Kidney capillary endothelial cell (primary cell): ENCODE measurements around the gene MAGI2.
A peak's percentile ranks its signal among the peaks of the same experiment; 100 is the strongest.

Experiments used
- DNase-seq: peaks from one replicate; pipeline ENCODE4 v3.0.0-alpha.2; 2018; ENCODE audit warnings: low spot score

The MAGI2 gene

DNA sequence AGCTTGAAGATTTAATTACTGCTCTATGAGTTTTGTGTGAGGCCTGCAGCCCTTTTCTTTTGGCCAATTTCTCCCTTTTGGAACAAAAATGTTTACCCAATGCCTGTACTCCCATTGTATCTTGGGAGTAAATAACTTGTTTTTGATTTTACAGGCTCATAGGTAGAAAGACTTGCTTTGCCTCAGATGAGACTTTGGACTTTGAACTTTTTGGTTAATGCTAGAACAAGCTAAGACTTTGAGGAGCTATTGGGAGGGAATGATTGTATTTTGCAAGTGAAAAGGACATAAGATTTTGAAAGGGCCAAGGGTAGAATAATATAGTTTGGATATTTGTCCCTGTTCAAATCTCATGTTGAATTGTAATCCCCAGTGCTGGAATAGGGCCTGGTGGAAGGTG is 152.0 kb downstream of the MAGI2 start:
- no peak for DNase-seq

DNA sequence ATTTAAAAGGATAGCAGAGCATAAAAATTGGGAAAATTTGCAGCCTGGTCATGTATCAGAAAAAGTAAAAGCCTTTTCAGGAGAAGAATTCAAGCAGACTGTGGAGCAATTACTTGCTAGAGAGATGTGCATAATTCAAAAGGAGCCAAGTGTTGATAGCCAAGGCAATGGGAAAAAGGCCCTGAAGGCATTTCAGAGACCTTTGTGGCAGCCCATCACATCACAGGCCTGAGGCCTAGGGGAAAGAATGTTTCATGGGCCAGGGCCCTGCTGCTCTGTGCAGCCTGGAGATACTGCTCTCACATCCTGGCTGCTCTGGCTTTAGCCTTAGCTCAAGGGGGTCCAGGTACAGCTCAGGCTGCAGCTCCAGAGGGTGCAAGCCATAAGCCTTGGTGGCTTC is 152.9 kb downstream of the MAGI2 start:
- DNase-seq: no peak

DNA sequence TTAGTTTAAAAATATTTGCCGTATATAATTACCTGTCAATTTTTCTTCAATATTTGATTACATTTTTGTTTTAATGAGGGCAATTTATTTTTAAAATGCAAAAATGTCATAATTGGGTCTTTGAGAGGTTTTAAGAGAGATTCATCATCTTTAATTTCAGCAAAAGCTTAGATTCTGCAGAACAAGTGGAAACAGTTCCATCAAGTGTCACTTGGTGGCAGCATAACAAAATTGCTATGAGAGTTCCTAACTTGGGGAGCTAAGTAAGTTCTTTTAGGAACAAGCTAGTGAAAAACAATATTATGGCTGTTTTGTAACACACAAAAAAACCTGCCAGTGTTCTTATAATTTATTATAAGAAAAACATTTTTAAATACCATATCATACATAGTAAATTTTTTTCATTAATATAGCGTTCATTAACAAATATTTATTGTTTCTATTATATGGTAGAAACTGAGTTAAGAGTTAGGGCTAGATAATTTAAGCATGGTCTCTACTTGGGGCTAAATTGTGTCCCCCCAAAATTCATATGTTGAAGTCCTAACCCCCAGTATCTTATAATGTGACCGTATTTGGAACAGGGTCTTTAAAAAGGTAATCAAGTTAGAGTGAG is 155.2 kb downstream of the MAGI2 start:
- peak; percentile 25 for DNase-seq

DNA sequence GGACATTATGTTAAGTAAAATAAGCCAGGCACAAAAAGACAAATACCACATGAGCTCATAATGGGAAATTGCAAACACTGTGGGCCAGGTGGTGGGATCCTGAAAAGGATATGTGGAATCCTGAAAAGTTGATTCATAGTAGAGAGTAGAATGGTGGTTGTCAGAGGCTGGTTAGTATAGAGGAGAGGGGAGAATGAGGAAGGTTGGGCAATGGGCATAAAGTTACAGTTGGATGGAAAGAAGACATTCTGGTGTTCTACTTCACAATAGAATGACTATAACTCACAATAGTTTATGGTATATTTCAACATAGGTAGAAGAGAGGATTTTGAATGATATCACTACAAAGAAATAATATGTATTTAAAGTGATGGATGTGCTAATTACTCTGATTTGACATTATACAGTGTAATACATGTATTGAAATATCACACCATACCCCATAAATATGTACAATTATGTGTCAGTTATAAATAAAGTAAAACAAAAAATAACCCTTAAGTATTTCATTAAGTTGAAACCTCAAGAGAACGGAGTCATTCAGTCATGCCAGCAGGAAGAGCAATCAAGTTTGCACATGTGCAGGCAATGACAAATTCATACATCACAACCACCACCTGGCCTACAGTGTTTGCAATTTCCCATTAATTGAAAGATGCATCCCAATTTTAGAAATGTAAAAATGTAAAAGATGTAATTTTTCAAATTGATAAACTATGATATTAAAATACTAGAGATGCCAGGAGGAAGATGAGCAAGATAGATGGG is 156.7 kb downstream of the MAGI2 start:
- no peak for DNase-seq

DNA sequence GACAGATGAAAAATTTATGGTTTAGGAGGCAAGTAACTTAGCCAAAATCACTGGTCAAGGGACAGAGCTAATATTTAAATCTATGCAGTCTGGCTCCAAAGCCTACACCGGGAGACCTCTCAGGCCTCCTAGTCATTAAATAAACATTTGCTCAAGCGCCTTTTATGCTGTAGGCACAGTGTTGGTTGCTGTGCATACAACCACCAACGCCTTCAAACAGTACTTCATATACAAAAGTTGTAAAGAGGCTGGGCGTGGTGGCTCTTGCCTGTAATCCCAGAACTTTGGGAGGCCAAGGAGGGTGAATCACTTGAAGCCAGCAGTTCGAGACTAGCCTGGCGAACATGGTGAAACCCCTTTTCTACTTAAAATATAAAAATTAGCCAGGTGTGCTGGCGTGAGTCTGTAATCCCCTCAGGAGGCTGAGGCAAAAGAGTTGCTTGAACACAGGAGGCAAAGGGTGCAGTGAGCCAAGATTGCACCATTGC is 159.8 kb downstream of the MAGI2 start:
- no peak for DNase-seq

DNA sequence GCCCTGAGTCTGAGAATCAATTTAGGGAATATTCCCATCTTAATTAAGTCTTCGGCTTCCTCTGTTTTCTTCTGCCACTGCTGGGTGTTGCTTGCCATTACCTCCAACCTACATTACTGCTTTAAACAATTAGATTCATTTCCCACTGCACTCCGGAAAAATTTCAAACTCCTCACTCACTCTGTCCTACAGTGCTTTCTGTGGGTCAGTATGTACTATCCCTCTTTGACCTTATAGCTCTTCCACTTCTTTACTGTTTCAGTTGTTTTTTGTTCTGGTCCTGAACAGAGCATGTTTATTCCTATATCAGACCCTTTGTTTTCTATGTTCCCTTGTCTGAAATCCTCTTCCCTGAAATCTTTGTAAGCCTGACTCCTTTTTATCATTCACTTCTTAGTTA is 160.6 kb downstream of the MAGI2 start:
- no peak for DNase-seq

DNA sequence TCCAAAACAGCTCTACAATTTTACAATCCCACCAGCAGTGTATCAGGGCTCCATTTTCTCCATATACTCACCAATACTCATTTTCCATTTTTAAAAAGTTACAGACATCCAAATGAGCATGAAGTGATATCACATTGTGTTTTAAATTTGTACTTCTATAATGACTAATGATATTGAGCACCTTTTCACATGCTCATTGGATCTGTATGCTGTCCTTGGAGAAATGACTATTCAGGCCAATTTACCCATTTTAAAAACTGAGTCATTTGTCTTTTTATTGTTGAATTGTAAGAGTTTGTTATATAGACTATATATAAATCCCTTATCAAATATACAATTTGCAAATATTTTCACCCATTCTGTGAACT is 162.0 kb downstream of the MAGI2 start:
- DNase-seq: no peak

DNA sequence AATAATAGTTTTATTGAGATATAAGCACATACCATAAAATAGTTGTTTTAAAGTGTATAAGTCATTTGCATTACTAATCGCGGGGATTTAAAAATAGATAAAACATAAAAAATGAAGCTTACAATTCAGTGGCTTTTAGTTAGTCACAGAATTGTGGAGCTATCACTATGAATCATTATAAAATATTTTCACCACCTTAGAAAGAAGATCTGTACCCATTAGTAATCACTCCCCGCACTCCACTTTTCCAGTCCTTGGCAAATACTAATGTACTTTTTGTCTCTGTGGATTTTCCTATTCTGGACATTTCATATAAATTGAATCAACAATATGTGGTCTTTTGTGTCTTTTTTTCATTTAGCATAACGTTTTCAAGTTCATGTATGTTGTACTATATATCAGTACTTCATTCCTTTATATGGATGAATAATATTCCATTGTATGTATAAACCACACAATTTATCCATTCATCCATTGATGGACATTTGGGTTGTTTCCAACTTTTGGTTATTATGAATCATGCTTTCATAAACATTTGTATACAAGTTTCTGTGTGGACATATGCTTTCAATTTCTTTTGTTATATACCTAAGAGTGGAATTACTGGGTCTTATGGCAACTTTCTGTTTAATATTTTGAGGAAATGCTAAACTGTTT is 162.5 kb downstream of the MAGI2 start:
- no peak for DNase-seq

DNA sequence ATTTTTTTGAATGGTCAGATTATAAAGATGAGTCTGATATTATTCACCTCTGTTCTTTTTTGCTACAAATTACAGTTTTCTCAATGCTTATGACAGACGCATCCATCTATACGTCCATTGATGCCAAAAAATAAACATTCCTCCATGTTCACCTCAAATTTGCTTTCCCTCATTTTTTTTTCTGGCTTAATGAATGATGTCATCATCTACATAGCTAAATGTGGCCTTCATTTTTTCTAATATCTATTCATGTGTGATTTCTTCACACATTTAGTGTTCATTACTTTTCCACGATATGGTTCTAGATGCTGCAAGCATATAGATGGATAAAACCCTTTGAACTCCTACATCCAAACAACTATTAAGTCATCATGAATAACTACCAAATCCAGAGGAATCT is 163.1 kb downstream of the MAGI2 start:
- DNase-seq: no peak

DNA sequence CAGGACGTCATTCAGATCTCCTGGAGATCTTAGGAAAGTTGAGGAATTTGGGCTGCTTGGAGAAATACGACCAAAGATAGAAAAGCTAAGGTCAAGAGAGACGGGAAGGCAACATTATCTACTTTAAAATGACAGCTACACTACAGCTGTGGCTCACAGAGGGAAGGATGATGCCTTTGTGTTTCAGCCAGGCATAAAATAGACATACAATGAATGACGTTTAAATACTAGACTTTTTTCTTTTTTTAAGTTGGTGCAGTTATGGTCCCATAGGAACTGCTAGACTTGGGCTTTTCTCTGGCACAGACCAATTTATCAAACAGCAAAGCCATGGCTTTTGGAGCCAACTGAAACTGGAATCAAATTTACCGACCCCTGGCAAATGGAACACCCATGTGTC is 164.8 kb downstream of the MAGI2 start:
- no peak for DNase-seq

DNA sequence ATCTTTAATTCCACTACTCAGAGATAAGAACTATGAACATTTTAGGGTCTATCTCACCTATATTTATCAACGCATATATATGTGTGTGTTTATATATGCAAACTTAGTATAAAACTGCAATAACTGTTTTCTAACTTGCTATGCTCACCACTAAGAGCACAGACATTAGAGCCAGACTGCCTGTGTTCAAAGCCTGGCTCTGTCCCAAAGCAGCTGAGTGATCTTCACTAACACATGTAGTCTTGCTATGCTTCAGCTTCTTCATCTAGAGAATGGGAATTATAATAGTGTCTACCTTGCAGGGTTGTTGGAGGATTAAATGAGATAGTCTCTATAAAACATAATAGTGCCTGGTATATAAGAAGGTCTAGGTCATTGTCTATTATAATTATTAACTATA is 165.5 kb downstream of the MAGI2 start:
- no peak for DNase-seq

DNA sequence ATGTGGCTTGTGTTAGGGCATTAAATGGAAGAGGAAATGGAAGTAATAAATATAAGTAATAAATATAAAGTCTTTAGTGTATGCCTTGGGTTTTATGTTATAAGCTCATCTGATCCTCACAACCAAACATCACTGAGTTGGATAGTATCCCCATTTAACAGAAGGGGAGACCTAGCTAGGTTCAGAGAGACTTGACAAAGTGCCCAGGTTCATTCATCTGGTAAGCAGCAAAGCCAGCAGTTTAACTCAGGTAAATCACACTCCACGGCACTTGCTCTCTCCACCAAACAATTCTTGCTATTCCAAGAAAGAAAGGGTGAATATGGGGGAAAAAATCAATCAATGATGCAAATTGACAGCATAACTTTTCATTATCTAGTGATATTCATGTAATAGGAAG is 167.3 kb downstream of the MAGI2 start:
- DNase-seq: no peak

DNA sequence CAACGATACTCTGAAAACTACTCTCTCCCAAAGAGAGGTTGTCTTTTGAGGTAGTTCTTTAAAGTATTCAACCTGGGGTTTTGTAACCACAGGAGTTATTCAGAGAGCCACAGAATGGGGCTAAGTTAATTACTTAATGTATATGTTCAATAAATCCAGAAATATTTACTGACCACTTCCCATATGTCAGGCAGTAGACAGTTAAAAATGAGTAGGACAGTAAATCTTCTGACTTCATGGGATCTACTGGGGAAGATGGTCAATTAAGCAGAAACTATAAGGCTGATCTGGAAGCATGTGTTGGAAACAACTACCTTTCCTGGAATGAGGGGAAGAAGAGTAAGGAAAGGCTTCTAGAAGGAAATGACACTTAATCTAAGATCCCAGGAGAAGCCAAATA is 167.7 kb downstream of the MAGI2 start:
- DNase-seq: no peak

DNA sequence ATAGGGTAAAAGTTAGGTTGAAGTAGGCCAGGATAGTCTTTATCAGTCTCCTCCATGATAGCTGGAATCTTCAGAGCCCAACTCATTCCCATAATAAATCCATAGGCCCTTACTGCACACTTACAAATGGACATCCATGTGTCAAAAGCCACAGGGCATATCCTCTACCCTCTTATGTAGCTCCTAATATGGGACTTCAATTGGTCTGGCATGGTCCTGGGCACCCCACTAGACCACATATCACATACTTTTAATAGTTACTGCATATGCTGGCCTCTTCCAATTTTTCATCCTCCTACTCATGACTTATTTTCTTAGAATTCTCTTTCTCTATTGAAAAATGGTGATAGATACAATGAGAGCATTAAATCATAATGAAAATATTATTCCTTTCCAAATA is 169.3 kb downstream of the MAGI2 start:
- no peak for DNase-seq

DNA sequence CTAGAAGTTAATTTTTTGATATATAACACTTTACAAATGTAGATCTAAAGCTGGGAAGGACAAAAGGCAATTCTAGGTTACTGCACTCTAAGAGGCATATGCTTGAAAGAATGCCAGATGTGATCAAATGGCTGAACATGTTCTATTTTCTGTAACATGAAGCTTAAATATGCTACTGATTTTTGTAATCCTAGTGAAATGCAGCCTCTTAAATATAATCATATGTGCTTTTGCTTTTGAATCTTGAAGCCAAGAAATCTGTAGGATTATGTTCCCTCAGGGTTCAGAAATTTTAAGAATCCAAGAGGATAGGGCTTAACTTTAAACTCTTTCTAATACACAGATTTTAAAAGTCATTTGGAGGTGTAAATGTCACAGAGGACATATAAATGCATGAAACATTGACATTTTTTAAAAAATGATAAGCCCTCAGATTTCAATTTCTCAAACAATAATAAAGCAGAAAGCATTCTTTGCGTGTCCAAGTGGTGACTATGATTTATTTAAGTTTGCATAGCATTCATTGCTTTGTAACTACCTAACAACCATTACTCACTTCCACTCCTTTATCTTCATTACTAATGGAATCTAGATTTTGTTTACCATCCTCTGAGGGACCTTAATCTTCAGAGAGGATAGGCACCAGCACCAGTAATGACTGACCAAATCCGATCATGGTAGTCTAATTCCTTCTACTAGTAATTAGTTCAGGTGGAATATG is 170.4 kb downstream of the MAGI2 start:
- peak; percentile 55 for DNase-seq

DNA sequence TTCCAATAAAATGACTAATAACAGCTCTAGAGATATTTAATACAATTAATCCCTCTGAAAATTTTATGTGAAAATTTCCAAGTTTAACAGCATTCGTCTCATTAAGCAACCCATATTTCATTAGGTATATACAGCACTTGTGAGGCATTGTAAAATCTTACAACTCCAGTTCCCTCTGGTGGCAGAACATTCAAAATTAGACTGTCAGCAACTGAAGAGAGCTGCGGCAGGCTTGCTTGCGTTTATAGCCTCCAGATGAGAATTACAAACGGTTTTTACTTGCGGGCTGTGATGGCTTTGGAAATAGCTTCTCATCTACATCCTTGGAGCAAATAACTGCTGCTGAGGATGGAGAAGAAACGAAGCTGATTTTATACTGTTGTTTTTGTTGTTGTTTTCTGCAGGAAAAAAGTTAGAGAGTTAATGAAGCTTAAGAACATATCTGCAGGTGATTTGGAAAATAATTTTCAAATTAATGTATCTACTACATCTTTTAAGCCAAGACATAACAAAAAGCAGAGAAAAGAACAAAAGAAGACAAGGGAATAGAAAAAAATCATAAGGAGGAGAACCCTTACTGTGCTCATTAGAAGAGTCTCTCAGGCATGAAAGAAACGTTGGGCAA is 171.3 kb downstream of the MAGI2 start:
- DNase-seq: peak; percentile 23

DNA sequence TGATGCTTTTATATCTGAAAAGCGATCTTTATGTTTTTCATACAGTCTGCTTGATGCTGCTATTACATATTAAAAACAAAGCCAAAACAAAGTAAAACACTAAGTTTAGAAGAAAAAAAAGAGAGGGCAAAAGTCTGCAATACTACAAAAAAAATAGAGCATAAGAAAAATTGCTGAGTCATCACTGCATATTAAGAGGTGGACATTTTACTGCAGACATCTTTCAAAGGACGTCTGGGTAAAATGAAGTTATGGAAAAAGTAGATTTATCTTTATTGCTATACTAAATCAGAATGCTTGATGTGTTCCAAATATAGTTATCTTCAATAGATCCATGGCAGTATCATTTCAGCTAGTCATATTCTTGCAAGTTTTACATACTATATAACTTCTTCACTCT is 172.0 kb downstream of the MAGI2 start:
- DNase-seq: no peak

DNA sequence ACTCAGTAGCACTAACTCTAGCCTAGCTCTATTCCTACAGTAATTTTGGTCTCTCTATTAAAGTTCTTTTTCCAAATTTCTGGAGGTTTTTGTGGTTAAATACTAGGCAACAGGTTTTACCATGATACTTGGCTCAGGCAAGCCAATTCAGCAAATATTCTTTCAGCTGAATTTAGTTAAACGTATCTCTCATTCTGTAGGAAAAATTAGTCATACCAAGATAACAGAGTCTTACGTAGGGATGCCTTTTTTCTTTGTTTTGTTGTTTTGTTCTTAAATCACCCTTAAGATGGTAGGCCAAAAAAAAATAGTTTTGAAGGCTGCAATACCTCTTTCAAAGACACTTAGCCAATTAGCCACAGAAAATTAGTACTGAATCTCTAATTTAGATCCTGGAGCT is 180.5 kb downstream of the MAGI2 start:
- DNase-seq: no peak

DNA sequence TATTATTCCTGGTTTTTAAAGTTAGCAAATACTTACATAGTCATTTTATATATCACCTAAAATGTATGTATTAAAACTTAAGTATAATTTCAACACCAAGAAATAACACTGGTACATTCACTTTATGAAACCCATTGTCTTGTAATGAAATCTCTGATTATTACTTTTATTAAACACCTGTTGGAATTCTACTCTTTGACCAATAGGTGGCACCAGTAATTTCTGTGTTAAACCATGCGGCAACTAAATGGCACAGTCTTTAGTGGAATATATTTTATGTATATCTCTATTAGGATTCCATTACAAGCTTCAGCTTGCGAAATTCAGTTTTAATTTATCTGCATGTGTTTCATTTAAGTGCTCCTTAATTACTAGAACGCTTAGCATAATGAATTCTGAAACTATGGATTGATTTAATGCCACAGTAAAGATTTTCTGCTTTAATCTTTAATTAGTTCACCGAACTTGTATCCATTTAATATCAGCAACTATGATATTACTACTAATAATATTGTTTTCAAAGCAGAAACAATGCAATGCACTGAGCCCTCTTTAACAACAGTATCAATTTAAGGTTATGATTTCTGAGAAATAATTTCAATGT is 181.3 kb downstream of the MAGI2 start:
- peak; percentile 41 for DNase-seq

DNA sequence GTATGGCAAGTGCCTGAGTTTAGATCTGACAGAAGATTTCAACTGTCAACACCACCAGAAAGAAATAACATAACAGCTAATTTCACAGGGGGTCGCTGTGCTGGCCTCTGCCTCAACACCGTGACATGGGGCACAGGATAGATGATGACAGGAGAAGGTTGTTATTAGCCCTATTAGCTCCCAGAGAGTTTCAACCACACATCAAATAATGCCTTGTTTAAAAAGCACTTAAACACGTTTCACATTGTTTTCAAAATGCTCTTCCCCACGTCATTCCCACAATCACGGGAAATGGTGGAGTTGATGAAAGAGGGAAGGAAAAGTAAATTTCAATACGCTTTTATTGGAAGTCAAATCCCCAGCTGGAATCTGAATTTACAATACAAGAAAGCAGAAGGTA is 184.7 kb downstream of the MAGI2 start:
- no peak for DNase-seq

DNA sequence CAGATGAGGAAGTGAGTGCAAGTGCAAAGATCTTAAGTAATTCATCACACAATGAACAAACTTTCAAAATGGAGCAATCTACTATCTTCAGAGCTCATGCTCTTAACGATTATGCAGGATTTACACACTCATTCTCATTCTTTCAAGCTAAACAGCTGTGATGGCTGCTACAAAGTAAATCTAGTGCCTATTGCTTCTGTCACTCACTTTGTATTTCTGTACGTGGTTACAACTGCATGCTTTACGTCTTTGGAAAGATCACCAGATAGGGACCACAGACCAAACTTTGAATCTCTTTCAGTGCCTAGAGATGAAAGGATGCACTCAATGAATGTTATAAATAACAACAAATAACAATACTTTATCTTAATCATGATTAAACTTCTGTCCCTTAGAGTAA is 194.6 kb downstream of the MAGI2 start:
- no peak for DNase-seq

DNA sequence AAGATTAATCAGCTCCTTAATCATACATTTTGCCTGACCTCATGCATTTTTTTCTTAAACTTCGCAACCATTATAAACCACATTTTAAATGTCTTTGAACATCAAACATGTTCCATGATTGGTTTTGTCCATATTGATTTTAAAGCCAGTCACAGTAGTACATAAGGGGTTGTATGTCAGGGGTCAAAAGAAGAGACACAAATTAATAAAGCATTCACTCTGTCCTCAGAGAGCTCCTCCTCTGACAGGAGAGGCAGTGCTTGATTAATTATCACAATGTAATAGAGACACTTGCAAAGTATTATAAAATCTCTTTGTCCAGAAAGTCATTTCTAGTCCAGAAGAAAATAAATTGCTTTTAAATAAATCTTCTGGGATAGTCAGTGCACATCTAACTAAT is 195.5 kb downstream of the MAGI2 start:
- DNase-seq: no peak
